ENCODE measurements around the gene INPP5J.

DNA sequence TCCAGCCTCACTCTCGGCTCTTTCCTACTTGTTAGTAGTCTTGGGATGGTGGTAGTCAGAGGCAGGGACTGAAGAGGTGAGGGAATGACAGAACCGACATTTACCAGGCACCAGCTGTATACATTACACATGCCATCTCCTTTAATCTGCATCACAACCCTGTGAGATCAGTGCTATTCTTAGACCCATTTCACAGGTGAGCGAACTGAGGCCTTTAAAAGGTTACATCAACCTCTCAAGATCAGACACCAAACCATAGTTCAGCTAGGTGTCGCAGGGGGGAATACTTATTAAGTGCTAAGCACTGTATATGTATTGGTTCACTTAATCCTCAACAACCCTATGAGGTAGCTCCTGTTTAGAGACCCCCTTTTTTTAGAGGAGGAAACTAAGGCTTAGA is 11.9 kb downstream of the INPP5J start:
- TF ChIP-seq, protein P1, sequence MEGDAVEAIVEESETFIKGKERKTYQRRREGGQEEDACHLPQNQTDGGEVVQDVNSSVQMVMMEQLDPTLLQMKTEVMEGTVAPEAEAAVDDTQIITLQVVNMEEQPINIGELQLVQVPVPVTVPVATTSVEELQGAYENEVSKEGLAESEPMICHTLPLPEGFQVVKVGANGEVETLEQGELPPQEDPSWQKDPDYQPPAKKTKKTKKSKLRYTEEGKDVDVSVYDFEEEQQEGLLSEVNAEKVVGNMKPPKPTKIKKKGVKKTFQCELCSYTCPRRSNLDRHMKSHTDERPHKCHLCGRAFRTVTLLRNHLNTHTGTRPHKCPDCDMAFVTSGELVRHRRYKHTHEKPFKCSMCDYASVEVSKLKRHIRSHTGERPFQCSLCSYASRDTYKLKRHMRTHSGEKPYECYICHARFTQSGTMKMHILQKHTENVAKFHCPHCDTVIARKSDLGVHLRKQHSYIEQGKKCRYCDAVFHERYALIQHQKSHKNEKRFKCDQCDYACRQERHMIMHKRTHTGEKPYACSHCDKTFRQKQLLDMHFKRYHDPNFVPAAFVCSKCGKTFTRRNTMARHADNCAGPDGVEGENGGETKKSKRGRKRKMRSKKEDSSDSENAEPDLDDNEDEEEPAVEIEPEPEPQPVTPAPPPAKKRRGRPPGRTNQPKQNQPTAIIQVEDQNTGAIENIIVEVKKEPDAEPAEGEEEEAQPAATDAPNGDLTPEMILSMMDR (IDR thresholded peaks at IDR 0.05): no peak
- TF ChIP-seq POLR2A (IDR thresholded peaks at IDR 0.05): no peak

Data from heart left ventricle (tissue), 13 donors.